ENCODE measurements around the gene ASCL2.

- TF ChIP-seq CTCF (IDR thresholded peaks at IDR 0.05 in 8 of 11, conservative IDR thresholded peaks at IDR 0.05 in 3 of 11), result no peak
- no peak for TF ChIP-seq POLR2AphosphoS5 (IDR thresholded peaks at IDR 0.05)
- TF ChIP-seq POLR2A (IDR thresholded peaks at IDR 0.05), result no peak
These were observed 14.0 kb downstream of the ASCL2 start for GRCh38 chr11:2256293-2256913.

All from spleen (tissue), 7 donors.